ENCODE data around the gene MTMR4.

Gene MTMR4

DNA sequence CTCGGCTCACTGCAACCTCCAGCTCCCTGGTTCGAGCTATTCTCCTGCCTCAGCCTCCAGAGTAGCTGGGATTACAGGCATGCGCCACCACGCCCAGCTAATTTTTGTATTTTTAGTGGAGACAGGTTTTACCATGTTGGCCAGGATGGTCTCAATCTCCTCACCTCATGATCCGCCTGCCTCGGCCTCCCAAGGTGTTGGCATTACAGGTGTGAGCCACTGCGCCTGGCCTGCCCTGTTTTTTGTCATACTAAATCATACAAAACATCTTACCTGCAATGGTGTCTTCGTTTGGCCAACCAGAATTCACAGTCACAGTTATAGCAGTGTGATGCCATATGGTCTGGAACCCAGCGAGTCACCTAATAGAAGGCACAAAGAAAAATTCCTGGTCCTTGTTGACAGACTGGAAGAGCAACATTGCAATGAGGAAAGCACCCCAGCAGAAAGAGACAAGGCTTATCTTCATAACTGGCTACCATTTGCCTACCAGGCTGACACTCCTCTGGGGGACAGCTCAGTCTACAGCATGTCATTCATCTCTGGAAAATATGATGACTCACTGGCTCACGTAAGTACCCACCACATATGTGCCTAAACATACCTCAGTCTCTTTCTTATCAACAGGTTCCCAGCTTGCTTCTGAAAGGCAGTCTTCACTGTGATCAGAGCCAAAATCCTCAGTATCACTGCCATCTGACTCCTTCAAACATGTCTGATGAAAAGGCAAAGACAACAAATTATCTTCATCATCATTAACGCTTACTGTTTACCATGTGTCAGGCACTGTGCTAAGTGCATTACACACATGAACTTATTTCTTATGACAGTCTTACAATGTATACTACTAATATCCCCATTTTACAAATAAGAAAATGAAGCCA lies 22.0 kb downstream of the MTMR4 start:
- ATAC-seq = no peak
- no peak for TF ChIP-seq ZFP30 (CRISPR knock-in tag; IDR thresholded peaks at IDR 0.05)
- no peak for TF ChIP-seq GLIS3 (CRISPR knock-in tag; IDR thresholded peaks at IDR 0.05)
- TF ChIP-seq POU6F1 (CRISPR knock-in tag; IDR thresholded peaks at IDR 0.05; ENCODE audit: borderline replicate concordance, low read depth) = no peak
- TF ChIP-seq ISL1 (CRISPR knock-in tag; IDR thresholded peaks at IDR 0.05) = no peak
- no peak for TF ChIP-seq ESRRG (CRISPR knock-in tag; IDR thresholded peaks at IDR 0.05)
- TF ChIP-seq ARNTL (CRISPR knock-in tag; IDR thresholded peaks at IDR 0.05; ENCODE audit: borderline replicate concordance, low read depth) = no peak
- TF ChIP-seq, protein P1, sequence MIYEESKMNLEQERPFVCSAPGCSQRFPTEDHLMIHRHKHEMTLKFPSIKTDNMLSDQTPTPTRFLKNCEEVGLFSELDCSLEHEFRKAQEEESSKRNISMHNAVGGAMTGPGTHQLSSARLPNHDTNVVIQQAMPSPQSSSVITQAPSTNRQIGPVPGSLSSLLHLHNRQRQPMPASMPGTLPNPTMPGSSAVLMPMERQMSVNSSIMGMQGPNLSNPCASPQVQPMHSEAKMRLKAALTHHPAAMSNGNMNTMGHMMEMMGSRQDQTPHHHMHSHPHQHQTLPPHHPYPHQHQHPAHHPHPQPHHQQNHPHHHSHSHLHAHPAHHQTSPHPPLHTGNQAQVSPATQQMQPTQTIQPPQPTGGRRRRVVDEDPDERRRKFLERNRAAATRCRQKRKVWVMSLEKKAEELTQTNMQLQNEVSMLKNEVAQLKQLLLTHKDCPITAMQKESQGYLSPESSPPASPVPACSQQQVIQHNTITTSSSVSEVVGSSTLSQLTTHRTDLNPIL (CRISPR knock-in tag; IDR thresholded peaks at IDR 0.05; ENCODE audit: low read depth) = no peak

DNA sequence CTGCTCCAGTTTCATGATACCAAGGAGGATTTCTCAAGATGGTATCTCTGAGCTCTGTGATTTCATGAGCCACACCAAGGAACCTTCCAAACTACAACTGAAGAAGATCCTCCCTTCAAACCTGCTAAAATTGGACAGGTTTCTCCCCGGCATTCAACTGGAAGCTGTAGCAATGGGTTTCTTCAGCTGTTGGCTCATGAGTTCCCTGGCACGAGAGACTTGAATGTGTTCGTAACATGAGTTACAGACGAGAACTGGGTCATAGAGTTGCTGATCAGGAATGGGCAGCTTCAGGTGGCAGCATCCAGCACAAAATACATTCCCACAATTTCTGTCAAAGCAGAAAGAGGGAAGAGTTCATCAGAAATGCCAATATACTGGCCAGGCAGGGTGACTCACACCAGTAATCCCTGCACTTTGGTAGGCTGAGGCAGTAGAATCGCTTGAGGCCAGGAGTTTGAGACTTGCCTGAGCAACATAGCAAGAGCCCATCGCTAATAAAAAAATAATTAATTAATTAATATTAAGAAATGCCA lies 22.9 kb downstream of the MTMR4 start:
- no peak for ATAC-seq
- TF ChIP-seq ZNF8 (CRISPR knock-in tag; IDR thresholded peaks at IDR 0.05) (no peak), PPARA (CRISPR knock-in tag; IDR thresholded peaks at IDR 0.05; ENCODE audit: borderline replicate concordance) (no peak), ESRRG (CRISPR knock-in tag; IDR thresholded peaks at IDR 0.05) (no peak), RARB (CRISPR knock-in tag; IDR thresholded peaks at IDR 0.05) (no peak), TOX (CRISPR knock-in tag; IDR thresholded peaks at IDR 0.05; ENCODE audit: borderline replicate concordance) (no peak), TCF4 (CRISPR knock-in tag; IDR thresholded peaks at IDR 0.05; ENCODE audit: borderline replicate concordance) (no peak), ARNTL (CRISPR knock-in tag; IDR thresholded peaks at IDR 0.05; ENCODE audit: borderline replicate concordance, low read depth) (no peak)
- TF ChIP-seq, protein P2, sequence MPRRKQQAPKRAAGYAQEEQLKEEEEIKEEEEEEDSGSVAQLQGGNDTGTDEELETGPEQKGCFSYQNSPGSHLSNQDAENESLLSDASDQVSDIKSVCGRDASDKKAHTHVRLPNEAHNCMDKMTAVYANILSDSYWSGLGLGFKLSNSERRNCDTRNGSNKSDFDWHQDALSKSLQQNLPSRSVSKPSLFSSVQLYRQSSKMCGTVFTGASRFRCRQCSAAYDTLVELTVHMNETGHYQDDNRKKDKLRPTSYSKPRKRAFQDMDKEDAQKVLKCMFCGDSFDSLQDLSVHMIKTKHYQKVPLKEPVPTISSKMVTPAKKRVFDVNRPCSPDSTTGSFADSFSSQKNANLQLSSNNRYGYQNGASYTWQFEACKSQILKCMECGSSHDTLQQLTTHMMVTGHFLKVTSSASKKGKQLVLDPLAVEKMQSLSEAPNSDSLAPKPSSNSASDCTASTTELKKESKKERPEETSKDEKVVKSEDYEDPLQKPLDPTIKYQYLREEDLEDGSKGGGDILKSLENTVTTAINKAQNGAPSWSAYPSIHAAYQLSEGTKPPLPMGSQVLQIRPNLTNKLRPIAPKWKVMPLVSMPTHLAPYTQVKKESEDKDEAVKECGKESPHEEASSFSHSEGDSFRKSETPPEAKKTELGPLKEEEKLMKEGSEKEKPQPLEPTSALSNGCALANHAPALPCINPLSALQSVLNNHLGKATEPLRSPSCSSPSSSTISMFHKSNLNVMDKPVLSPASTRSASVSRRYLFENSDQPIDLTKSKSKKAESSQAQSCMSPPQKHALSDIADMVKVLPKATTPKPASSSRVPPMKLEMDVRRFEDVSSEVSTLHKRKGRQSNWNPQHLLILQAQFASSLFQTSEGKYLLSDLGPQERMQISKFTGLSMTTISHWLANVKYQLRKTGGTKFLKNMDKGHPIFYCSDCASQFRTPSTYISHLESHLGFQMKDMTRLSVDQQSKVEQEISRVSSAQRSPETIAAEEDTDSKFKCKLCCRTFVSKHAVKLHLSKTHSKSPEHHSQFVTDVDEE (CRISPR knock-in tag; IDR thresholded peaks at IDR 0.05) = no peak

GRCh38 chr17:58488428-58488890 lies 26.0 kb downstream of the MTMR4 start:
- TF ChIP-seq RARB (CRISPR knock-in tag; IDR thresholded peaks at IDR 0.05) (no peak), OSR1 (CRISPR knock-in tag; IDR thresholded peaks at IDR 0.05) (no peak), ISL1 (CRISPR knock-in tag; IDR thresholded peaks at IDR 0.05) (no peak), TCF4 (CRISPR knock-in tag; IDR thresholded peaks at IDR 0.05; ENCODE audit: borderline replicate concordance) (no peak), POU6F1 (CRISPR knock-in tag; IDR thresholded peaks at IDR 0.05; ENCODE audit: borderline replicate concordance, low read depth) (no peak), ESRRG (CRISPR knock-in tag; IDR thresholded peaks at IDR 0.05) (no peak), PATZ1 (CRISPR knock-in tag; IDR thresholded peaks at IDR 0.05; ENCODE audit: borderline replicate concordance) (no peak), TOX (CRISPR knock-in tag; IDR thresholded peaks at IDR 0.05; ENCODE audit: borderline replicate concordance) (no peak), ZC3H10 (CRISPR knock-in tag; IDR thresholded peaks at IDR 0.05) (no peak), SNAI2 (CRISPR knock-in tag; IDR thresholded peaks at IDR 0.05) (no peak), ZNF70 (CRISPR knock-in tag; IDR thresholded peaks at IDR 0.05) (no peak)
- TF ChIP-seq, protein P2 (CRISPR knock-in tag; IDR thresholded peaks at IDR 0.05) = no peak
- TF ChIP-seq, protein P3, sequence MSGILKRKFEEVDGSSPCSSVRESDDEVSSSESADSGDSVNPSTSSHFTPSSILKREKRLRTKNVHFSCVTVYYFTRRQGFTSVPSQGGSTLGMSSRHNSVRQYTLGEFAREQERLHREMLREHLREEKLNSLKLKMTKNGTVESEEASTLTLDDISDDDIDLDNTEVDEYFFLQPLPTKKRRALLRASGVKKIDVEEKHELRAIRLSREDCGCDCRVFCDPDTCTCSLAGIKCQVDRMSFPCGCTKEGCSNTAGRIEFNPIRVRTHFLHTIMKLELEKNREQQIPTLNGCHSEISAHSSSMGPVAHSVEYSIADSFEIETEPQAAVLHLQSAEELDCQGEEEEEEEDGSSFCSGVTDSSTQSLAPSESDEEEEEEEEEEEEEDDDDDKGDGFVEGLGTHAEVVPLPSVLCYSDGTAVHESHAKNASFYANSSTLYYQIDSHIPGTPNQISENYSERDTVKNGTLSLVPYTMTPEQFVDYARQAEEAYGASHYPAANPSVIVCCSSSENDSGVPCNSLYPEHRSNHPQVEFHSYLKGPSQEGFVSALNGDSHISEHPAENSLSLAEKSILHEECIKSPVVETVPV (CRISPR knock-in tag; IDR thresholded peaks at IDR 0.05) = no peak
- TF ChIP-seq, protein P1 (CRISPR knock-in tag; IDR thresholded peaks at IDR 0.05; ENCODE audit: low read depth) = no peak

More at GRCh38 chr17:58488428-58488890, 26.0 kb downstream of the MTMR4 start:
- no peak for ATAC-seq
